PFSK-1 (cell line): ENCODE data around the gene MIP.

ENCODE experiments used
- FOXP2 ChIP-seq: optimal IDR thresholded peaks from 2 replicates; pipeline ENCODE3; 2011; ENCODE audit warnings: borderline replicate concordance, control low read depth, inconsistent platforms; ENCODE audit not compliant: insufficient read depth; ENCODE audit errors: extremely low read length, extremely low read depth
- POLR2AphosphoS5 ChIP-seq: IDR thresholded peaks from 2 replicates; pipeline ENCODE4 v1.6.1; 2012; ENCODE audit warnings: low read depth, mild to moderate bottlenecking, control low read depth, low read length, moderate library complexity
- REST ChIP-seq, 2 experiments: IDR thresholded peaks; 2 replicates each; pipeline versions ENCODE4 v1.6.1 to v1.8.0; 2011 to 2012; ENCODE audit warnings: low read depth in 2 of 2, low read length in 2 of 2, control low read depth in 1 of 2, inconsistent platforms in 1 of 2, mild to moderate bottlenecking in 1 of 2, moderate library complexity in 1 of 2; ENCODE audit not compliant: insufficient read depth in 1 of 2

GRCh38 chr12:56484566-56484965 lies 30.1 kb upstream of the MIP start:
- TF ChIP-seq POLR2AphosphoS5 (no peak), REST (IDR thresholded peaks at IDR 0.05; ENCODE audit: insufficient read depth in 1 of 2, low read depth in 2 of 2, low read length in 2 of 2) (no peak), FOXP2 (no peak)
